Hematopoietic multipotent progenitor cell treated with erythropoietin and hydrocortisone succinate and interleukin-3 and kit ligand, for 15 days (in vitro differentiated cells): ENCODE measurements around the gene PDAP1.
A peak's percentile ranks its signal among the peaks of the same experiment; 100 is the strongest.

Experiments used
- DNase-seq: peaks from one replicate; pipeline ENCODE4 v3.0.0-alpha.2; 2015; ENCODE audit warnings: low spot score

The PDAP1 gene

DNA sequence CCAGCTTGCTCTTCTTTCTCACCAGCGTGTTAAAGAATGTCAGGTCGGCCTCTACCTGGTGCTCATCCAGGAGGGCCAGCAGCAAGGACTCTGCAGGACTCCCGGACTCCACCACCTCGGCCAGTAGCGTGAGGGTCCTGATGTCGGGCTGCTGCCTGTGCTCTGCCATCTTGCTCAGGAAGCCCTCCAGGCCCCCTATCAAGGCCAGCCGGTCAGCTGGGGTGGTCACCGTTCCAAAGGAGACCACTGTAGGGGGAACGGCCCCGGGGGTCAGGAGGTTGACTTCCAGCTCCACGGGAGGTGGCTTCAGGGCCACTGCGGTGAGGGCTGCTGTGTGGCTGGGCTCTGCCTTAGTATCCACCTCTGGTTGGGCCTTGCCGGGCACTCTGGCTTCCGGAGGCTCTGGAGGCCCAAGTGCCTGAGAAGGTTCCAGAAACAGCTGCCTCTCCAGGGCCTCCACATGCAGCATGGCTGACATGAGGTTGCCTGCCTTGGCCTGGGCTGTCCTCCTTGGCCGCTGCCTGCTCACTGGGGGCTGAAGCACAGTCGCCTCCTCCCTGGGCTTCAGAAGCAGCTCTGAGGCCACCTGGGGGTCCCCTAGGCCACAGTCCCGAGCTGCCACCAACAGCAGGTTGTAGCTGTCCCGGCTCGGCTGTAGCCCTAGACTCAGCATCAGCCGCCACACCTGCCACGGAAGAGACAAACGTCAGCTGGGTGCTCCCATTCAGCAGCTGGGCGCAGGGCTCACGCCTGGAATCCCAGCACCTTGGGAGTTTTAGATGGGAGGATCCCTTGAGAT lies 16.7 kb upstream of the PDAP1 start:
- no peak for DNase-seq

DNA sequence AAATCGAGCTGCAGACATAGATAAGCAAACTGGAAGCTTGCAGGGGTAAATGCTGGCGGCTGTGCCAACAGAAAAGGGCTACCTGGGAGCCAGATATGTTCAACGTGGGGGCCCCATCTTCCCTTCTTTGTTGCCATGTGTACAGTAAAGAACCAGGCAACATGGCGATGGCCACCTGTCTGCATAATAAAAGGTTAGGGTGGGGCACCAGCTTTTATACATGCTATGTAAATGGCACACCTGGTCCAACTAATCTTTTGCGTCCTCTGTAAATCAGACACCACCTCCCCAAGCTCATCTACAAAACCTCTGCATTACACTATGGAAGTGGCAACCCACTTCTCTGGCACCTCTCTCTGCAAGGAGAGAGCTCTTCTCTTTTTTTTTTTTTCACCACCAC lies 14.2 kb upstream of the PDAP1 start:
- DNase-seq, result no peak

DNA sequence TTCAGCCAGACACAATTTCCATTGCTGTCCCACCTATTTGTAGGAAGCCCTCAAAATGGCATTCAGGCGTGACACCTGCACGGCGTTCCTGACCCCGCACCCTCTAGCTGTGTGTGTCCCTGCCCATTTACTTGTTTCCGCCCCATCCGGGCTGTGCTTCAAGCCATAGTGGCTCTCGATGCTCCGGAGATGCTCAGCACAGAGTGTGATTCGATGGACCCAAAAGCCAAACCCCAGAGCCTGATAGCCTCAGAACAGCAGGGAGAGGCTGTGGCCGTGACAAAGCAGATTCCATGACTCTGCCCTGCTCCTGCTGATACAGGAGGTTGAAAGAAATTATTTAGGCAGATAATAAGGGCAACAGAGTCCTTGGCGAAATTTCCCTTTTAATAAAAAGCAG lies 13.8 kb upstream of the PDAP1 start:
- peak; percentile 46 for DNase-seq

DNA sequence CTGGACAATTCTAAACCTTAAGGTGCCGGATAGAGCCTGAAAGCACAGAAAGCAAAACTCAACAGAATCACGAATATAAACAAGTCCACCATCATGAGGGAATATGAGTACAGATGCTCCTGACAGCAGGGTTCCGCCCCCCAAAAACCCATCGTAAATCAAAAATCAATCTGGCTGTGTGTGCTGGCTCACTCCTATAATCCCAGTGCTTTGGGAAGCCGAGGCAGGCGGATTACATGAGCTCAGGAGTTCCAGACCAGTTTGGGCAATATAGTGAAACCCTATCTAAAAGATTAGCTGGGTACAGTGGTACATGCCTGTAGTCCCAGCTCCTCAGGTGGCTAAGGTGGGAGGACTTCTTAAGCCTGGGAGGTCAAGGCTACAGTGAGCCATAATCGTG lies 12.6 kb upstream of the PDAP1 start:
- DNase-seq, result no peak

DNA sequence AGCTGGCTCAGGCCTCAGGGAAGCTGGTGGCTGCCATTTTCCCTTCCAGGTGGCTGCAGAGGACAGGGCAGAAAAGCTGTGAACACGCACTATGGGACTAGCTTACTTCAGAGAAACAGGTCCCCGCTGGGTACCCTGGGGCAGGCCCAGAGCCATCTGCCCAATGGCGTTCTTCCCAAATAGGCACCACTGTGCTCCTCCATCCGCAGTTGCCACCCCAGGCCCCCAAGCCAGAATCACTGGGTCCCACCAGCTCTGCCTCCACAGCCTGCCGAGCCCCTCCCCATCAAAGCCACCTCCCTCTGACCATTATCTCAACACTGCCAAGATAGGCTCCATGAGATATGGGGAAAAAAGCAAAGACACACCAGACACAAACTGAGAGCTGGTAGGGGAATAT lies 11.8 kb upstream of the PDAP1 start:
- no peak for DNase-seq

DNA sequence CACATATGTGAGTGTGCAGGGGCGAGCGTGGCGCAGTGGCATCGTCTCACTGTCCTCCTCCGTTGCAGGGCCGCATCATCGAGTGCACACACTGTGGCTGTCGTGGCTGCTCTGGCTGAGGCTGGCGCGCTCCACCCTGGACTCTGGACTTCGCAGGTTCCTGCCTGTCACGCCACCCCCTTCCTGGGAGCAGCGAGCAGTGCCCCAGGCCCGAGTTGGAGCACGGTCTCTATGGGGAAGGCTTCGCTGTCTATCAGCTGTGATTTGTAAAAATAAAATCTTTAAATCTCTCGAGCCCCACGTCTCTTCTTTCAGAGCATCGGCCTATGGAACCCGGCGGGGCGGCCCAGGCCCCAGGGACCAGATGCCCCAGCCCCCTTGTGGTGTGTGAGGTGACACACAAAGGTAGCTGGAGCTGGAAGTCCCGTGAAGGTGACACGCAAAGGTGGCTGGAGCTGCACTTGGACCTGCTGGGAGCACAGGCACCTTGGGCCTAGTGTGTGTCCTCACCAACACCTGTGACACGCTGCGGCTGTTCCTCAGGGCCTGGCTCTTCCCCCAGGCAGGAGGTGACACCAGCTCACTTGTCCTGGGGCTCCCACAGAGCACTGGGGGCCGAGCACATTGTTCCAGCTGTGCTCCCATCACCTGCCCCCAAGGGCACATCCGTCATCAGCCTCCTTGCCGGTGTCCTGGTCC lies 11.1 kb upstream of the PDAP1 start:
- no peak for DNase-seq

- no peak for DNase-seq
Observed at GRCh38 chr7:99418260-99418659, 9.9 kb upstream of the PDAP1 start.

DNA sequence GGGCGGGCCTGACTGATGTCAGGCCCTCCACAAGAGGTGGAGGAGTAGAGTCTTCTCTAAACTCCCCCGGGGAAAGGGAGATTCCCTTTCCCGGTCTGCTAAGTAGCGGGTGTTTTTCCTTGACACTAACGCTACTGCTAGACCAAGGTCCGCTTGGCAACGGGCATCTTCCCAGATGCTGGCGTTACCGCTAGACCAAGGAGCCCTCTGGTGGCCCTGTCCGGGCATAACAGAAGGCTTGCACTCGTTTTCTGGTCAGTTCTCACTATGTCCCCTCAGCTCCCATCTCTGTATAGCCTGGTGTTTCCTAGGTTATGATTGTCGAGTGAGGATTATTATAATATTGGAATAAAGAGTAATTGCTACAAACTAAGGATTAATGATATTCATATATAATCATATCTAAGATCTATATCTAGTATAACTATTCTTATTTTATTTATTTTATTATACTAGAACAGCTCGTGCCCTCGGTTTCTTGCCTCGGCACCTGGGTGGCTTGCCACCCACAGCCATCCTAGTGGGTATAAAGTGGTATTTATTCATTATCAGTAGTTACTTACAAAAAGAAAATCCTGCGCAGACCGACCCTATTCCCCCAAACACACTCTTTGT lies 7.2 kb upstream of the PDAP1 start:
- peak; percentile 35 for DNase-seq

GRCh38 chr7:99410635-99411034 lies 2.2 kb upstream of the PDAP1 start:
- DNase-seq, result no peak

GRCh38 chr7:99409806-99410205 lies 1.4 kb upstream of the PDAP1 start:
- DNase-seq, result peak; percentile 33

DNA sequence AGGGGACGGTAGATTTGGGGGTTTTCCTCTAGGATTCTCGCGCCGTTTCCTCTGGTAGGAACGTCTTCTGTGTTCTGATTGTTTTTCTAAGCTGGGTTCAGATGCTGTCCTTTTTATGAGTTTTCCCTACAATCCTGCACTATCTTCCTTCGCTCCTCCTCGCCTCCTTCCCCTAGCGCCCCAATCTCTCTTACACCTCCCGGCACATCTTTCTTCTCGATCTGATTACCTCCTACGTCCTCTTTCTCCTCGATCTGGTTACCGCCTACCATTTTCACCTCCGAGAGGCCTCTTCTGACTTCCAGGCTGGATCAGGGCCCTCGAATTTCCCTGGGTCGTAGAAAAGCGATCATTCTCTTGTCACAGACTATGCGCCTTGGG lies 785 bp upstream of the PDAP1 start:
- no peak for DNase-seq

GRCh38 chr7:99407872-99408378 lies 472 bp downstream of the PDAP1 start:
- peak; percentile 57 for DNase-seq

DNA sequence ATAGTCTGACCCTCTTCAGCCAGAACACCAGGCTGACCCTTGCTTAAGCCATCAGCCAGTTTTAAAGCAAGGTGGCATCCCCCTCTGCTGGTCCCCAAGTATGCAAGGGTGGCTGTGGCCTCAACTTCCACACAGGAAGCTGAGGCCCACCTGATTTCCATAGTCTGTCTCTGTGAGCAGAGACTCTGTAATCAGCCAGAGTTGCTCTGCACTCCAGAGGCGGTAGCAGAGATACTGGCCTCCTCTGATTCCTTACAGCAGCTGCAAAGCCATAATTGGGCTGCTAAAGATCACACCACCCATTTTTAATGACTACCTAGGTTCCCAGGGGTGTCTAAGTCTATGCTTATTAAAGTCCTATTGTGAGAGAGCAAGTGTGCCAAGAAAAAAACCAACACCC lies 1.8 kb downstream of the PDAP1 start:
- DNase-seq, result no peak

DNA sequence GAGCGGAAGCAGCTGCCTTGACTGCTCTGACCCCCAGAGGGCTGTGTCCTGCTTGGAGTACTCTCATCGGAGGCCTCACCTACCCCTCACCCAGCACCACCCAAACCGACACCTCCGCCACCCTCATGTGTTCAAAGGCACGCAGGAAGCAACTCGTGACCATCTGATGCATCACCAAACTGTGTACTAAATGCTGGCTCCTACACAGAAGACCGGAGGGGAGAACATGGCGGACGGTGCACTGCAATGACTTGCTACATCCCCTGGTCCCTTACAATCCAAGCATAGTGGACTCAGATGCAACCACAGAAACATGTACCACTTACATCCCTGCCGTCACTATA lies 3.4 kb downstream of the PDAP1 start:
- no peak for DNase-seq

- DNase-seq, result no peak
Observed at GRCh38 chr7:99404235-99404976, 4.0 kb downstream of the PDAP1 start.

DNA sequence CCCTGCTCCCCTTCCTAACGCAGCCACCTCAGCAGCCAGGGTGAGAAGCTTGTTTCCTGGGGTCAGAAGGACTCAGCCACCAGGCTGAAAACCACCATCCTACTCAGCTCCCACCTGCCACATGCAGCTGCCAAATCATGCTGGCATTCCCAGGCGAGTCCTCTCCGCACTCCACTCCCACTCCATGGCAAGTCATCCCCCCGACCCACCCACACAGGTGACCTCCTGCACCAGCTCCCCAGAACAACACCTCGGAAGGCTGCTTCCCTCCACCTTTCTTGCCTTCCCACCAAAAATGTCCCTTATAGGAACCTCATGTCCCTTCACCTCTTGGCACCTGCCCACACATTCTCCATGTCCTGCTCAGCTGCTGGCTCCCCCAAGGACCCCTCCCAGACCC lies 4.6 kb downstream of the PDAP1 start:
- DNase-seq, result no peak

GRCh38 chr7:99402854-99403253 lies 5.5 kb downstream of the PDAP1 start:
- no peak for DNase-seq

- DNase-seq, result no peak
Observed at GRCh38 chr7:99399597-99399996, 8.8 kb downstream of the PDAP1 start.

DNA sequence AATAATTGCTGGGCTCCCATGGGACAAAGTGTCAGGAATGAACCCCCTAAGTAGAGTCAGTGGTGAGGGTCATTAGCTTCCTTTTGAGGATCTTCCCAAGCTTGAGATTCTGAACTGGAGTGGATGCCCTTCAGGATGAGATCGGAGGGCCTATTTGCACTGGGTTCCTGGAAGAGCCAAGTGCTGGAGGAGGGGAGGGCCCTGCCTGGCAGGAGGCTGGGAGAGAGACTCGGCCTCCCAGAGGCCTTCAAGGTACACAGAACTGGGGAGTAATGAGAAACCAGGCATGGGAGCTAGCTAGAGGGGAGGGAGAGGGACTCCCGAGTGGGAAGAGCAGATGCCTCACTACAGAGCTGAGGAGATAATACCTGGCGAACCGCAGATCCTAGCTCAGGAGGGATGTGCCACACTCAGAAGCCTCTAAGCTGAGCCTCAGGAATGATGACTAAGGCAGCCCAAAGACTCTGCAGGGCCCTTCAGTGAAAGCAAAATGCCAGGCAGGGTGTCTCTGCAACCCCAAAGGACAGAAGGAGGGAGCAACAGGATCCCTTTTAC lies 9.4 kb downstream of the PDAP1 start:
- DNase-seq, result no peak

- no peak for DNase-seq
Observed at GRCh38 chr7:99397297-99397983, 11.0 kb downstream of the PDAP1 start.

GRCh38 chr7:99396418-99397296 lies 11.7 kb downstream of the PDAP1 start:
- no peak for DNase-seq
